H1 (cell line): ENCODE data around the gene CDCA7L. TPM values are rescaled to one million over a fixed set of nuclear protein-coding genes. Genes with fewer than 3 reads are reported as not detected.

ENCODE experiments used
- CTCF ChIA-PET: fragments of 300-600 bp; sonication (Branson Sonifier 250); formaldehyde crosslinking; loops from one replicate; lab custom pipeline; 2021; ENCODE audit not compliant: partially characterized antibody; lab: Charles Lee
- POLR2A ChIA-PET: fragments of 300-600 bp; sonication (Branson Sonifier 250); formaldehyde crosslinking; loops from one replicate; lab custom pipeline; 2021; ENCODE audit warnings: inconsistent platforms; ENCODE audit not compliant: partially characterized antibody; lab: Charles Lee
- DNase-seq, 2 experiments: peaks; one replicate each; pipeline versions ENCODE4 v3.0.0 to v3.0.0-alpha.2; 2010 to 2022; ENCODE audit warnings: low spot score in 2 of 2, low read depth in 1 of 2, mixed read lengths in 1 of 2
- FAIRE-seq: peaks from 2 replicates; lab custom pipeline; 2011; peaks lifted over from hg19 to GRCh38; lab: Jason Lieb, UNC
- H2AFZ ChIP-seq: 2 replicates; pipeline ENCODE4 v1.8.1; 2012; ENCODE audit warnings: low read length, inconsistent platforms
- H2AK5ac ChIP-seq: 2 replicates; pipeline ENCODE4 v1.6.1; 2013; ENCODE audit warnings: low read depth, low read length
- H2BK120ac ChIP-seq: replicated peaks from 2 replicates; pipeline ENCODE3; 2013; ENCODE audit warnings: low read depth, low read length, inconsistent platforms
- H2BK12ac ChIP-seq: 2 replicates; pipeline ENCODE4 v1.6.1; 2013; ENCODE audit warnings: low read depth, low read length
- H2BK15ac ChIP-seq: 2 replicates; pipeline ENCODE4 v1.6.1; 2013; ENCODE audit warnings: low read length
- H2BK20ac ChIP-seq: 2 replicates; pipeline ENCODE4 v1.6.1; 2013; ENCODE audit warnings: low read length
- H2BK5ac ChIP-seq: 2 replicates; pipeline ENCODE4 v1.6.1; 2013; ENCODE audit warnings: low read depth, low read length
- H3K14ac ChIP-seq: 2 replicates; pipeline ENCODE4 v1.6.1; 2013; ENCODE audit warnings: inconsistent platforms; ENCODE audit not compliant: insufficient read length
- H3K18ac ChIP-seq: 2 replicates; pipeline ENCODE4 v1.6.1; 2013; ENCODE audit warnings: low read length; ENCODE audit errors: extremely low read depth
- H3K23ac ChIP-seq: 2 replicates; pipeline ENCODE4 v1.6.1; 2013; ENCODE audit warnings: inconsistent platforms; ENCODE audit not compliant: insufficient read length
- H3K23me2 ChIP-seq: 2 replicates; pipeline ENCODE4 v1.6.1; 2013; ENCODE audit warnings: low read depth, low read length
- H3K27ac ChIP-seq: 2 replicates; pipeline ENCODE4 v1.6.1; 2011; ENCODE audit warnings: low read depth, low read length, inconsistent platforms
- H3K27me3 ChIP-seq, 4 experiments: replicated peaks in 1 of 4; 1 replicate in 1 of 4; 2 replicates in 3 of 4; pipeline versions ENCODE4 v1.6.1 to v1.8.1; 2011 to 2013; ENCODE audit warnings: low read length in 3 of 4, mild to moderate bottlenecking in 3 of 4, inconsistent platforms in 2 of 4, mixed read lengths in 2 of 4, moderate library complexity in 1 of 4; ENCODE audit not compliant: control insufficient read depth in 3 of 4, insufficient read depth in 3 of 4; ENCODE audit errors: extremely low read depth in 1 of 4
- H3K36me3 ChIP-seq, 4 experiments: 2 replicates each; pipeline versions ENCODE4 v1.6.1 to v1.8.1; 2011 to 2013; ENCODE audit warnings: mild to moderate bottlenecking in 4 of 4, low read length in 3 of 4, moderate library complexity in 2 of 4, control low read depth in 1 of 4, inconsistent platforms in 1 of 4; ENCODE audit not compliant: insufficient read depth in 4 of 4, control insufficient read depth in 2 of 4
- H3K4ac ChIP-seq: replicated peaks from 2 replicates; pipeline ENCODE3; 2013; ENCODE audit warnings: low read length, low read depth, mixed read lengths, inconsistent platforms; ENCODE audit not compliant: insufficient read length
- H3K4me1 ChIP-seq, 4 experiments: replicated peaks in 1 of 4; 1 replicate in 1 of 4; 2 replicates in 3 of 4; pipeline versions ENCODE4 v1.6.1 to v1.8.1; 2011 to 2013; ENCODE audit warnings: low read length in 3 of 4, inconsistent platforms in 2 of 4, mixed read lengths in 1 of 4; ENCODE audit not compliant: insufficient read depth in 4 of 4, control insufficient read depth in 3 of 4
- H3K4me2 ChIP-seq, 2 experiments: 2 replicates each; pipeline versions ENCODE4 v1.6.1 to v1.8.1; 2011 to 2013; ENCODE audit warnings: low read depth in 2 of 2, low read length in 2 of 2, control low read depth in 1 of 2, inconsistent platforms in 1 of 2, mild to moderate bottlenecking in 1 of 2; ENCODE audit not compliant: insufficient read depth in 1 of 2
- H3K4me3 ChIP-seq, 4 experiments: fragments of 200-600, 300-600 bp in 1 of 4; sonication (generic), shearing (Covaris generic), sonication (Bioruptor Twin) in 1 of 4; 2 replicates each; pipeline versions ENCODE4 v1.5.1 to v1.8.1; 2011 to 2016; ENCODE audit warnings: low read length in 4 of 4, low read depth in 3 of 4, control low read depth in 2 of 4, inconsistent platforms in 2 of 4, mild to moderate bottlenecking in 2 of 4, mixed read lengths in 1 of 4, moderate library complexity in 1 of 4; ENCODE audit not compliant: insufficient read depth in 2 of 4; ENCODE audit errors: extremely low read depth in 1 of 4
- H3K56ac ChIP-seq: replicated peaks from 2 replicates; pipeline ENCODE3; 2013; ENCODE audit warnings: low read depth, mild to moderate bottlenecking, mixed read lengths, low read length, inconsistent platforms; ENCODE audit not compliant: insufficient read length
- H3K79me1 ChIP-seq: 2 replicates; pipeline ENCODE4 v1.6.1; 2013; ENCODE audit warnings: low read depth, low read length, control low read depth
- H3K79me2 ChIP-seq, 2 experiments: 2 replicates each; pipeline versions ENCODE4 v1.6.1 to v1.8.1; 2012 to 2013; ENCODE audit warnings: low read length in 2 of 2, mild to moderate bottlenecking in 2 of 2, inconsistent platforms in 1 of 2; ENCODE audit not compliant: insufficient read depth in 2 of 2, control insufficient read depth in 1 of 2
- H3K9ac ChIP-seq, 4 experiments: replicated peaks in 1 of 4; 1 replicate in 1 of 4; 2 replicates in 3 of 4; pipeline versions ENCODE4 v1.6.1 to v1.8.1; 2011 to 2013; ENCODE audit warnings: low read depth in 3 of 4, low read length in 3 of 4, control low read depth in 2 of 4, mild to moderate bottlenecking in 2 of 4, moderate library complexity in 2 of 4, inconsistent platforms in 1 of 4; ENCODE audit errors: extremely low read depth in 1 of 4
- H3K9me3 ChIP-seq, 2 experiments: 2 replicates each; pipeline versions ENCODE4 v1.6.1 to v1.8.1; 2012 to 2013; ENCODE audit warnings: mild to moderate bottlenecking in 2 of 2, moderate library complexity in 2 of 2, control low read depth in 1 of 2, inconsistent platforms in 1 of 2, low read depth in 1 of 2, low read length in 1 of 2, mixed read lengths in 1 of 2; ENCODE audit not compliant: insufficient read depth in 2 of 2
- H4K20me1 ChIP-seq, 2 experiments: replicated peaks in 1 of 2; 2 replicates each; pipeline versions ENCODE3 to v1.8.1; 2011 to 2013; ENCODE audit warnings: inconsistent platforms in 2 of 2, low read length in 2 of 2, mild to moderate bottlenecking in 1 of 2; ENCODE audit not compliant: insufficient read depth in 2 of 2, control insufficient read depth in 1 of 2
- H4K5ac ChIP-seq: 2 replicates; pipeline ENCODE4 v1.6.1; 2013; ENCODE audit warnings: low read length, low read depth, mixed read lengths, inconsistent platforms; ENCODE audit not compliant: insufficient read length
- H4K8ac ChIP-seq: 2 replicates; pipeline ENCODE4 v1.8.0; 2013; ENCODE audit warnings: mild to moderate bottlenecking, moderate library complexity, low read length, inconsistent platforms; ENCODE audit not compliant: insufficient read depth; ENCODE audit errors: extremely low read depth
- H4K91ac ChIP-seq: replicated peaks from 2 replicates; pipeline ENCODE3; 2013; ENCODE audit warnings: low read length, mixed read lengths, inconsistent platforms; ENCODE audit not compliant: insufficient read length
- EZH2 ChIP-seq: fragments of 200-600 bp; sonication (generic); IDR thresholded peaks from 2 replicates; pipeline ENCODE4 v1.7.1; 2012; ENCODE audit warnings: low read depth, mild to moderate bottlenecking, moderate library complexity, low read length, inconsistent platforms; ENCODE audit not compliant: severe bottlenecking
- SIX5 ChIP-seq: IDR thresholded peaks from 2 replicates; pipeline ENCODE4 v1.6.1; 2011; ENCODE audit warnings: mild to moderate bottlenecking, low read depth, low read length
- TAF1 ChIP-seq: IDR thresholded peaks from 2 replicates; pipeline ENCODE4 v1.6.1; 2011; ENCODE audit warnings: mild to moderate bottlenecking, low read depth, low read length
- WGBS, 2 experiments: shearing (Covaris generic) in 1 of 2; methylation state at CpG; one replicate each; pipeline versions ENCODE4 v1.1.6 to v1.1.7; 2013 to 2015; ENCODE audit warnings: low lambda C conversion rate in 2 of 2, mixed read lengths in 2 of 2, inconsistent platforms in 1 of 2, low coverage in 1 of 2, missing lambda C conversion rate in 1 of 2; ENCODE audit not compliant: insufficient replicate concordance in 2 of 2, insufficient coverage in 1 of 2, insufficient read length in 1 of 2; ENCODE audit errors: extremely low coverage in 1 of 2, missing lambda C conversion rate in 1 of 2; 5-methylcytosine and 5-hydroxymethylcytosine counted together
- polyA plus RNA-seq, 7 experiments: library from polyadenylated mRNA; depleted of rRNA in 3 of 7; stranded (reverse) in 5 of 7; unstranded in 2 of 7; fragments of >200 nt in 5 of 7; fragments of 200-250 nt in 2 of 7; gene quantifications; 1 replicate in 5 of 7; 2 replicates in 1 of 7; 4 replicates in 1 of 7; pipeline versions ENCODE4 v1.2.1 to v1.2.3, GENCODE V29; 2011 to 2013; ENCODE audit warnings: missing spikeins in 2 of 7, mixed read lengths in 2 of 7
- total RNA-seq: library from RNA; stranded (reverse); fragmentation: NEBNext Ultra II Directional; extraction: Animal tissue kit (Norgen Biotek cat#: 25700); gene quantifications from 2 replicates; pipeline ENCODE4 v1.2.1, GENCODE V29; 2021

The CDCA7L gene
- total and polyA plus RNA-seq, 2 of the 8 experiments (the other 6 are each of a cell fraction or from before 2014, with no cell fraction given) = 93.8 to 168 TPM

DNA sequence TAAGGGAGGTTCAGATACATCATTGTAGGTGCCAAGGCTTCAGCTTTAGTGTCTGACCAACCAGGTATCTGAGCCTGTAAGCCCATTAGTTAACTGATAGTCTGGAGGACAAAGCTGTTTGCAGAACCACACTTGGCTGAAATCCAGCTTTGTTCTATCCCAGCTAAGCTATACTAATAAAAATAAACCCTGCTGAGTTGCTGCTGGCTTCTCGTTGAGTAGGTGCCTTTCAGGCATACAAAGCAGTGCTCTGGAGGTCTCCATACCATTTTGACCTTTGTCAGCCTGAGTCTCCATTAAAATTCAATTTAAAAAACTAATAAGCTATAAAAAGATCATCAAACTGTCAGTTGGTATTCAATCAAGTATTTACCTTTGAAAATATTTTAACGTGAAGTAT is 22.0 kb downstream of the CDCA7L start:
- no peak overlapping the region for H2BK15ac ChIP-seq
- H4K91ac ChIP-seq = no peak overlapping the region
- H4K5ac ChIP-seq = no peak overlapping the region
- peaks cover 5 to 16% (median 14%) of the 10 kb centered on the region in 4 experiments; a peak in 6 of 7 replicates for H3K4me1 ChIP-seq
- no peak for TF ChIP-seq SIX5
- TF ChIP-seq EZH2 = no peak
- no peak for TF ChIP-seq TAF1
- H3K18ac ChIP-seq = no peak overlapping the region
- peaks cover 11 to 97% of the 10 kb centered on the region in 2 experiments for H3K79me2 ChIP-seq
- H4K20me1 ChIP-seq = peaks cover 5 to 6% of the 10 kb centered on the region in 2 experiments
- no peak overlapping the region for H2AK5ac ChIP-seq
- H3K27ac ChIP-seq = no peak overlapping the region
- DNase-seq = no peak
- no peak overlapping the region for H2BK120ac ChIP-seq
- no peaks in the 10 kb centered on the region for H3K36me3 ChIP-seq
- H3K79me1 ChIP-seq = peaks cover 12% of the 10 kb centered on the region; the same call in 1 of the 2 replicates
- H3K23me2 ChIP-seq = no peaks in the 10 kb centered on the region
- no peak overlapping the region for H2BK12ac ChIP-seq
- peak; percentile 45 for FAIRE-seq
- no peak overlapping the region for H3K14ac ChIP-seq
- H2AFZ ChIP-seq = no peak overlapping the region
- peak overlapping the region; percentile 4 to 18; a peak in 2 of 4 replicates for H3K4me2 ChIP-seq
- no peak overlapping the region for H2BK5ac ChIP-seq
- no peak overlapping the region for H3K4me3 ChIP-seq
- ChIA-PET POLR2A (interaction anchor here (0.8 to 3.4 kb wide), 2 partner anchors 22 to 83 kb away, joined by 3 to 23 read pairs; partner anchors contain the start of gene CDCA7L), CTCF (interaction anchor here (0.6 to 1.2 kb wide), 3 partner anchors 28 to 160 kb away, joined by 3 to 5 read pairs (median 4); no protein-coding TSS in a partner anchor)
- no peak overlapping the region for H3K9ac ChIP-seq
- H3K4ac ChIP-seq = no peak overlapping the region
- H3K23ac ChIP-seq = no peak overlapping the region
- H2BK20ac ChIP-seq = no peak overlapping the region
- no peak overlapping the region for H3K56ac ChIP-seq
- 29% methylated on average over 2 of the region's 2 CpGs; no CpG with 5 or more reads in 1 of the 2 experiments for WGBS, 2 experiments
- H4K8ac ChIP-seq = no peak overlapping the region
- no peaks in the 10 kb centered on the region for H3K27me3 ChIP-seq
- H3K9me3 ChIP-seq = no peaks in the 10 kb centered on the region
